ENCODE measurements around the gene BBS12.

- no peak for TF ChIP-seq ARNTL (CRISPR knock-in tag; IDR thresholded peaks at IDR 0.05; ENCODE audit: borderline replicate concordance, low read depth)
- no peak for TF ChIP-seq ZNF70 (CRISPR knock-in tag; IDR thresholded peaks at IDR 0.05)
- no peak for TF ChIP-seq PATZ1 (CRISPR knock-in tag; IDR thresholded peaks at IDR 0.05; ENCODE audit: borderline replicate concordance)
- TF ChIP-seq ZFP30 (CRISPR knock-in tag; IDR thresholded peaks at IDR 0.05), result no peak
- no peak for TF ChIP-seq BACH2 (CRISPR knock-in tag; IDR thresholded peaks at IDR 0.05; ENCODE audit: borderline replicate concordance)
- no peak for TF ChIP-seq ZNF565 (CRISPR knock-in tag; conservative IDR thresholded peaks at IDR 0.05; ENCODE audit: low read depth)
- no peak for TF ChIP-seq PPARA (CRISPR knock-in tag; IDR thresholded peaks at IDR 0.05; ENCODE audit: borderline replicate concordance)
These were observed 33.3 kb downstream of the BBS12 start for GRCh38 chr4:122765692-122766352.

Measured in SK-N-SH treated with all-trans-retinoic acid at 6 μM for 48 hours (cell line).